ENCODE results near the gene STRN4.

DNA sequence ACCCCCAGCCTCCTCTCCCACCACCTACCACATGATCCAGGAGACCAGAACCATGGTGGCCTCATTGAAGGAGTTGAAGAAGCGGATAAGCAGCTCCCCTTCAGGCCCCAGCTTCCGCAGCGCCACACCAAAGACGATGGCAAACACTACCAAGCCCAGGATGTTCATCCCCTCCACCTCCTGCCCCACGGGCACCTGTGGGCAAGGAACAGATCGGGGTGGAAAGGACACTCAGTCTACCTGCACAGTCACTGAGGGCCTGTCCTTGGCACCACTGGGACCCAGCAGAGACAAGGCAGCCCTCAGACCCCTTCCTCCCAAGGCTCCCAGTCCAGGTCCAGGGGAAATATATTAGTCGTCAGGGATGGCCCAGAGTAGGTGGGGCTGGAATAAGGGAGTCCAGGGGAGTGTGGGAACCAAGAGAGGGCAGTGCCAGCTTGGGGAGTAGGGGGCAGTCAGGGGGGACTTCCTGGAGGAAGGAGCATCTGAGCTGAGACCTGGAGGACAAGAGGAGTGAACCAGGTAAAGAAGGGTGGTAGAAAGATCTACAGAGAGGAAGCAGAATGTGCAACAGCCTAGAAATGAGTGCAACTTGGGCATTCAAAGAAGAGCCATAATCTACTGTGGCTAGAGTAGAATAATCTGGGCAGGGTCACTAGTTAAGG lies 36.2 kb upstream of the STRN4 start:
- TF ChIP-seq, protein P1, sequence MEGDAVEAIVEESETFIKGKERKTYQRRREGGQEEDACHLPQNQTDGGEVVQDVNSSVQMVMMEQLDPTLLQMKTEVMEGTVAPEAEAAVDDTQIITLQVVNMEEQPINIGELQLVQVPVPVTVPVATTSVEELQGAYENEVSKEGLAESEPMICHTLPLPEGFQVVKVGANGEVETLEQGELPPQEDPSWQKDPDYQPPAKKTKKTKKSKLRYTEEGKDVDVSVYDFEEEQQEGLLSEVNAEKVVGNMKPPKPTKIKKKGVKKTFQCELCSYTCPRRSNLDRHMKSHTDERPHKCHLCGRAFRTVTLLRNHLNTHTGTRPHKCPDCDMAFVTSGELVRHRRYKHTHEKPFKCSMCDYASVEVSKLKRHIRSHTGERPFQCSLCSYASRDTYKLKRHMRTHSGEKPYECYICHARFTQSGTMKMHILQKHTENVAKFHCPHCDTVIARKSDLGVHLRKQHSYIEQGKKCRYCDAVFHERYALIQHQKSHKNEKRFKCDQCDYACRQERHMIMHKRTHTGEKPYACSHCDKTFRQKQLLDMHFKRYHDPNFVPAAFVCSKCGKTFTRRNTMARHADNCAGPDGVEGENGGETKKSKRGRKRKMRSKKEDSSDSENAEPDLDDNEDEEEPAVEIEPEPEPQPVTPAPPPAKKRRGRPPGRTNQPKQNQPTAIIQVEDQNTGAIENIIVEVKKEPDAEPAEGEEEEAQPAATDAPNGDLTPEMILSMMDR (IDR thresholded peaks at IDR 0.05): no peak
- no peak for TF ChIP-seq POLR2A (IDR thresholded peaks at IDR 0.05)
